Activated T-cell treated with anti-CD3 and anti-CD28 coated beads, Interleukin-2, amount 50 U/mL, for 1 hour (primary cell): ENCODE data around the gene STAT3.
"Not testable (repeated sequence)": the region's sequence is repeated elsewhere in the genome, so short reads cannot be mapped to it uniquely, and the experiment has no call there.

Source experiments
- DNase-seq: peaks from one replicate; pipeline ENCODE4 v3.0.0-alpha.2; 2020

The STAT3 gene

GRCh38 chr17:42380935-42381334, 7.3 kb downstream of the STAT3 start:
- DNase-seq = no peak

GRCh38 chr17:42378959-42379594, 9.2 kb downstream of the STAT3 start:
- DNase-seq = no peak

- DNase-seq = no peak
Measured at GRCh38 chr17:42378359-42378958, 9.8 kb downstream of the STAT3 start.

GRCh38 chr17:42373896-42374295, 14.3 kb downstream of the STAT3 start:
- no peak for DNase-seq

- no peak for DNase-seq
Measured at GRCh38 chr17:42372142-42372541, 16.1 kb downstream of the STAT3 start.

GRCh38 chr17:42368797-42369561, 19.3 kb downstream of the STAT3 start:
- not testable (repeated sequence) for DNase-seq

- DNase-seq = not testable (repeated sequence)
Measured at GRCh38 chr17:42368310-42368709, 19.9 kb downstream of the STAT3 start.

GRCh38 chr17:42366176-42367023, 21.8 kb downstream of the STAT3 start:
- not testable (repeated sequence) for DNase-seq

- no peak for DNase-seq
Measured at GRCh38 chr17:42365136-42365535, 23.1 kb downstream of the STAT3 start.

GRCh38 chr17:42363767-42364585, 24.3 kb downstream of the STAT3 start:
- DNase-seq = no peak

- DNase-seq = no peak
Measured at GRCh38 chr17:42363231-42363630, 25.0 kb downstream of the STAT3 start.

GRCh38 chr17:42362245-42362961, 25.8 kb downstream of the STAT3 start:
- DNase-seq = no peak

- DNase-seq = peak; percentile 34
Measured at GRCh38 chr17:42361781-42362186, 26.5 kb downstream of the STAT3 start.

- DNase-seq = not testable (repeated sequence)
Measured at GRCh38 chr17:42360388-42360787, 27.9 kb downstream of the STAT3 start.

- no peak for DNase-seq
Measured at GRCh38 chr17:42359133-42359532, 29.1 kb downstream of the STAT3 start.

GRCh38 chr17:42358434-42358833, 29.8 kb downstream of the STAT3 start:
- no peak for DNase-seq

GRCh38 chr17:42354956-42355843, 33.0 kb downstream of the STAT3 start:
- no peak for DNase-seq

- no peak for DNase-seq
Measured at GRCh38 chr17:42348104-42348503, 40.1 kb downstream of the STAT3 start.

- no peak for DNase-seq
Measured at GRCh38 chr17:42347606-42348005, 40.6 kb downstream of the STAT3 start.

- no peak for DNase-seq
Measured at GRCh38 chr17:42347198-42347597, 41.0 kb downstream of the STAT3 start.
